HCT116 (cell line): ENCODE measurements around the gene RBFOX2. TPM values are rescaled to one million over a fixed set of nuclear protein-coding genes. Genes with fewer than 3 reads are reported as not detected.

ENCODE experiments used
- ATAC-seq: fragments of 200-7000 bp; cut with Tn5 transposase; 2 replicates; pipeline ENCODE4 v1.9.1; 2020; ENCODE audit warnings: mild to moderate bottlenecking, moderate library complexity
- BruUV-seq: library from RNA; stranded (reverse); fragments of 400-500 nt; replicated peaks from 2 replicates; lab custom pipeline; 2021; lab: Mats Ljungman, UMichigan
- CTCF ChIA-PET: fragments of 300-600 bp; sonication (Branson Sonifier 250); formaldehyde crosslinking; loops from one replicate; lab custom pipeline; 2021; ENCODE audit warnings: antibody characterized with exemption; lab: Charles Lee
- POLR2A ChIA-PET: fragments of 300-600, 350-600 bp; sonication (Branson Sonifier 250); formaldehyde crosslinking; loops from one replicate; lab custom pipeline; 2021; ENCODE audit warnings: antibody characterized with exemption; lab: Charles Lee
- RAD21 ChIA-PET, 2 experiments: fragments of 300-600 bp; sonication (Branson Sonifier 250); formaldehyde crosslinking; loops; one replicate each; lab custom pipeline; 2023; ENCODE audit warnings: low total read pairs in 2 of 2; ENCODE audit not compliant: uncharacterized antibody in 2 of 2, unreplicated experiment in 2 of 2, low non-redundant PET in 1 of 2; lab: Charles Lee
- DNase-seq: peaks from one replicate; pipeline ENCODE4 v3.0.0-alpha.2; 2010; ENCODE audit warnings: low read depth, low spot score
- H2AFZ ChIP-seq: fragments of 200-600 bp; shearing (Covaris generic), sonication (generic); 2 replicates; pipeline ENCODE4 v1.6.1; 2017; ENCODE audit warnings: low read depth, mixed run types, mixed read lengths, antibody characterized with exemption, low read length; ENCODE audit not compliant: poor library complexity, severe bottlenecking
- H3K27ac ChIP-seq: 2 replicates; pipeline ENCODE4 v1.5.1; 2012; ENCODE audit warnings: low read depth, low read length
- H3K27me3 ChIP-seq: fragments of 200-600 bp; sonication (generic); 2 replicates; pipeline ENCODE4 v1.6.1; 2016; ENCODE audit warnings: mixed run types, low read length, mixed read lengths; ENCODE audit not compliant: insufficient read depth
- H3K36me3 ChIP-seq, 2 experiments: fragments of 200-500 bp in 1 of 2; fragments of 200-600 bp in 1 of 2; sonication (Bioruptor generic) in 1 of 2; sonication (generic) in 1 of 2; 2 replicates each; pipeline versions ENCODE4 v1.5.1 to v1.6.1; 2014 to 2016; ENCODE audit warnings: low read length in 2 of 2, inconsistent platforms in 1 of 2, mixed read lengths in 1 of 2, mixed run types in 1 of 2; ENCODE audit not compliant: insufficient read depth in 2 of 2, control insufficient read depth in 1 of 2
- H3K4me1 ChIP-seq, 2 experiments: fragments of 200-600 bp in 1 of 2; sonication (generic) in 1 of 2; 2 replicates each; pipeline versions ENCODE4 v1.5.1 to v1.6.1; 2012 to 2017; ENCODE audit warnings: low read length in 2 of 2, inconsistent platforms in 1 of 2, mild to moderate bottlenecking in 1 of 2, mixed read lengths in 1 of 2, mixed run types in 1 of 2, moderate library complexity in 1 of 2; ENCODE audit not compliant: insufficient read depth in 2 of 2, control insufficient read depth in 1 of 2
- H3K4me2 ChIP-seq: fragments of 200-600 bp; sonication (generic); 2 replicates; pipeline ENCODE4 v1.6.1; 2017; ENCODE audit warnings: mixed run types, low read length, mixed read lengths
- H3K4me3 ChIP-seq, 2 experiments: fragments of 200-600 bp in 1 of 2; sonication (generic) in 1 of 2; replicated peaks in 1 of 2; 2 replicates each; pipeline ENCODE4 v1.5.1; 2011 to 2016; ENCODE audit warnings: low read length in 2 of 2, control low read depth in 1 of 2, low read depth in 1 of 2, mild to moderate bottlenecking in 1 of 2, mixed read lengths in 1 of 2, mixed run types in 1 of 2
- H3K79me2 ChIP-seq: fragments of 200-600 bp; sonication (generic); 2 replicates; pipeline ENCODE4 v1.6.1; 2017; ENCODE audit warnings: mild to moderate bottlenecking, mixed run types, low read length, moderate library complexity, mixed read lengths; ENCODE audit not compliant: insufficient read depth
- H3K9ac ChIP-seq: fragments of 200-600 bp; sonication (generic); 2 replicates; pipeline ENCODE4 v1.6.1; 2016; ENCODE audit warnings: low read length, mixed read lengths
- H3K9me2 ChIP-seq: fragments of 200-600 bp; sonication (generic), shearing (Covaris generic); 2 replicates; pipeline ENCODE4 v1.6.1; 2017; ENCODE audit warnings: mixed run types, mild to moderate bottlenecking, moderate library complexity; ENCODE audit not compliant: insufficient read depth
- H3K9me3 ChIP-seq, 2 experiments: fragments of 200-500 bp in 1 of 2; fragments of 200-600 bp in 1 of 2; sonication (Bioruptor generic) in 1 of 2; sonication (generic) in 1 of 2; 2 replicates each; pipeline ENCODE4 v1.6.1; 2014 to 2017; ENCODE audit warnings: low read length in 2 of 2, mixed read lengths in 2 of 2, inconsistent platforms in 1 of 2, low read depth in 1 of 2, mild to moderate bottlenecking in 1 of 2, mixed run types in 1 of 2, moderate library complexity in 1 of 2; ENCODE audit not compliant: control insufficient read depth in 1 of 2, insufficient read depth in 1 of 2
- H4K20me1 ChIP-seq: fragments of 200-600 bp; sonication (generic), shearing (Covaris generic); 2 replicates; pipeline ENCODE4 v1.6.1; 2017; ENCODE audit warnings: mixed run types, mild to moderate bottlenecking, moderate library complexity; ENCODE audit not compliant: insufficient read depth
- ATF3 ChIP-seq: IDR thresholded peaks from 2 replicates; pipeline ENCODE4 v1.6.1; 2012
- CBX3 ChIP-seq: IDR thresholded peaks from 2 replicates; pipeline ENCODE4 v1.6.1; 2012; ENCODE audit warnings: low read depth
- CTCF ChIP-seq, 3 experiments: fragments of 200-600 bp in 1 of 3; sonication (generic) in 1 of 3; IDR thresholded peaks in 2 of 3; conservative IDR thresholded peaks in 1 of 3; 2 replicates each; pipeline ENCODE4 v1.5.1; 2012 to 2017; ENCODE audit warnings: low read depth in 2 of 3, low read length in 2 of 3, antibody characterized with exemption in 1 of 3, borderline replicate concordance in 1 of 3, control low read depth in 1 of 3, mild to moderate bottlenecking in 1 of 3, mixed read lengths in 1 of 3, mixed run types in 1 of 3, moderate library complexity in 1 of 3; ENCODE audit not compliant: insufficient read depth in 1 of 3
- EGR1 ChIP-seq: IDR thresholded peaks from 2 replicates; pipeline ENCODE4 v1.6.1; 2012; ENCODE audit warnings: low read depth
- ELF1 ChIP-seq: IDR thresholded peaks from 2 replicates; pipeline ENCODE4 v1.6.1; 2012; ENCODE audit warnings: low read depth, borderline replicate concordance
- EZH2 ChIP-seq: fragments of 200-600 bp; sonication (generic); IDR thresholded peaks from 2 replicates; pipeline ENCODE4 v1.6.1; 2017; ENCODE audit warnings: antibody characterized with exemption, mixed run types
- EZH2phosphoT487 ChIP-seq: fragments of 200-600 bp; IDR thresholded peaks from 2 replicates; pipeline ENCODE4 v1.6.1; 2018; ENCODE audit warnings: antibody characterized with exemption, borderline replicate concordance
- FOSL1 ChIP-seq: IDR thresholded peaks from 2 replicates; pipeline ENCODE4 v1.6.1; 2012; ENCODE audit warnings: low read depth
- JUND ChIP-seq: IDR thresholded peaks from 2 replicates; pipeline ENCODE4 v1.6.1; 2012
- MAX ChIP-seq: IDR thresholded peaks from 2 replicates; pipeline ENCODE4 v1.6.1; 2012
- POLR2A ChIP-seq: IDR thresholded peaks from 2 replicates; pipeline ENCODE4 v1.7.0; 2011; ENCODE audit warnings: borderline replicate concordance; ENCODE audit not compliant: insufficient read depth, insufficient read length; ENCODE audit errors: extremely low read depth
- POLR2AphosphoS5 ChIP-seq: IDR thresholded peaks from 2 replicates; pipeline ENCODE4 v1.6.1; 2011; ENCODE audit warnings: mild to moderate bottlenecking, low read depth, low read length, moderate library complexity
- REST ChIP-seq: IDR thresholded peaks from 2 replicates; pipeline ENCODE4 v1.6.1; 2012; ENCODE audit warnings: low read depth
- SP1 ChIP-seq: IDR thresholded peaks from 2 replicates; pipeline ENCODE4 v1.6.1; 2012; ENCODE audit warnings: low read depth
- SRF ChIP-seq: IDR thresholded peaks from 2 replicates; pipeline ENCODE4 v1.6.1; 2012; ENCODE audit warnings: low read depth
- TCF7L2 ChIP-seq: IDR thresholded peaks from 2 replicates; pipeline ENCODE4 v1.7.0; 2011; ENCODE audit warnings: borderline replicate concordance, inconsistent platforms; ENCODE audit not compliant: insufficient read depth, insufficient read length; ENCODE audit errors: extremely low read depth
- YY1 ChIP-seq: IDR thresholded peaks from 2 replicates; pipeline ENCODE4 v1.6.1; 2011; ENCODE audit warnings: low read length, low read depth, moderate library complexity, mild to moderate bottlenecking; ENCODE audit not compliant: insufficient replicate concordance; ENCODE audit errors: extremely low read depth
- ZNF274 ChIP-seq: fragments of 200-500 bp; sonication (Bioruptor generic); IDR thresholded peaks from 2 replicates; pipeline ENCODE4 v1.6.1; 2014; ENCODE audit warnings: mild to moderate bottlenecking, low read depth, low read length, inconsistent platforms
- intact Hi-C: fragments of 100-400 bp; cut with micrococcal nuclease; formaldehyde crosslinking; loops from 2 replicates; pipeline ENCODE4 v1.10.0; 2022
- total RNA-seq: library from RNA; stranded (reverse); gene quantifications from one replicate; pipeline ENCODE4 v1.2.1, GENCODE V29; 2021; ENCODE audit not compliant: unreplicated experiment

The RBFOX2 gene
- total RNA-seq, 1 experiment from 2014 or later: 83.9 TPM

DNA sequence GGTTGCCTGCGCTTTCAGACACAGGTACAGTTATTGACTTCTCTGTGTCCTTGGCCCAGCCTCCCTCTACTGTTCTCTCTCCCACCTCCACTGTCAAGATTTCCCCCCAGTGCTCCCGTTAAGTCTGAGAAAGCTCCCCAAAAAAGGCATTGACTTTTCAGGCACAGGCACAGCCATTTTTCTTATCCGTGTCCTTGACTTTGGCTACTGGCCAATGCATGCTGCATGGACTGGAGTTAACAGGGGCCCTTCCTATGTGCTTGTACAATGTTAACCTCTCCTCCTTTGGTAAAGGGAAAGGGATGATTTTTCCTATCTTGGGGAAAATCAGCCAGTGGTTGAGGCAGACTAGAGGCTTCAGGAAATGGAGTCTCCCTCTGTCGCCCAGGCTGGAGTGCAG, 306.7 kb downstream of the RBFOX2 start:
- intact Hi-C loops: no loop called here
- POLR2A ChIA-PET: no interaction called here
- H3K9me3 ChIP-seq: no peaks in the 10 kb centered on the region
- no peaks in the 10 kb centered on the region for H3K4me1 ChIP-seq
- H3K27me3 ChIP-seq: no peaks in the 10 kb centered on the region
- RAD21 ChIA-PET: no interaction called here
- H3K27ac ChIP-seq: no peak overlapping the region
- no peak overlapping the region for H3K4me3 ChIP-seq
- CTCF ChIA-PET: no interaction called here
- TF ChIP-seq YY1 (no peak), MAX (no peak), TCF7L2 (no peak), POLR2AphosphoS5 (no peak), ZNF274 (no peak), POLR2A (no peak), EZH2phosphoT487 (no peak), REST (no peak), SRF (no peak), ELF1 (no peak), ATF3 (no peak), JUND (no peak), CBX3 (no peak), SP1 (no peak), CTCF (IDR thresholded peaks at IDR 0.05 in 2 of 3, conservative IDR thresholded peaks at IDR 0.05 in 1 of 3; ENCODE audit: borderline replicate concordance in 1 of 3, insufficient read depth in 1 of 3, low read depth in 2 of 3, low read length in 2 of 3) (no peak), FOSL1 (no peak), EZH2 (no peak), EGR1 (no peak)
- no peak overlapping the region for H3K4me2 ChIP-seq
- no peak overlapping the region for H3K9ac ChIP-seq
- H3K79me2 ChIP-seq: no peaks in the 10 kb centered on the region
- ATAC-seq (no peak), DNase-seq (no peak)
- no peaks in the 10 kb centered on the region for H3K36me3 ChIP-seq
- no TSS peak for BruUV-seq
- H3K9me2 ChIP-seq: no peaks in the 10 kb centered on the region
- H4K20me1 ChIP-seq: no peaks in the 10 kb centered on the region
- no peak overlapping the region for H2AFZ ChIP-seq
